Large intestine (tissue), 3 donors: ENCODE measurements around the gene GFPT2. TPM values are rescaled to one million over a fixed set of nuclear protein-coding genes. Genes with fewer than 3 reads are reported as not detected.

Experiments
- DNase-seq, 2 donors: peaks; one replicate each; pipeline versions ENCODE4 v3.0.0 to v3.0.0-alpha.2; 2013
- H3K27ac ChIP-seq: one replicate; pipeline ENCODE4 v1.5.1; 2013; ENCODE audit warnings: low read length
- H3K27me3 ChIP-seq: 2 replicates; pipeline ENCODE4 v1.6.1; 2013; ENCODE audit warnings: low read length; ENCODE audit not compliant: control insufficient read depth, insufficient read depth
- H3K36me3 ChIP-seq: 2 replicates; pipeline ENCODE4 v1.6.1; 2013; ENCODE audit warnings: low read length; ENCODE audit not compliant: control insufficient read depth, insufficient read depth
- H3K4me1 ChIP-seq: one replicate; pipeline ENCODE4 v1.6.1; 2013; ENCODE audit warnings: low read length; ENCODE audit not compliant: control insufficient read depth, insufficient read depth
- H3K4me3 ChIP-seq: one replicate; pipeline ENCODE4 v1.5.1; 2013; ENCODE audit warnings: low read length
- H3K9me3 ChIP-seq: one replicate; pipeline ENCODE4 v1.6.1; 2013; ENCODE audit warnings: mild to moderate bottlenecking, low read depth, low read length, moderate library complexity; ENCODE audit not compliant: control insufficient read depth
- WGBS: methylation state at CpG from one replicate; pipeline ENCODE4 v1.1.5; 2013; ENCODE audit warnings: low lambda C conversion rate; ENCODE audit not compliant: insufficient coverage; 5-methylcytosine and 5-hydroxymethylcytosine counted together
- polyA plus RNA-seq: library from polyadenylated mRNA; unstranded; fragments of 120-200 nt; gene quantifications from one replicate; pipeline ENCODE4 v1.2.1, GENCODE V29; 2013

GFPT2 gene
- polyA plus RNA-seq, 1 donor: 5.8 TPM

DNA sequence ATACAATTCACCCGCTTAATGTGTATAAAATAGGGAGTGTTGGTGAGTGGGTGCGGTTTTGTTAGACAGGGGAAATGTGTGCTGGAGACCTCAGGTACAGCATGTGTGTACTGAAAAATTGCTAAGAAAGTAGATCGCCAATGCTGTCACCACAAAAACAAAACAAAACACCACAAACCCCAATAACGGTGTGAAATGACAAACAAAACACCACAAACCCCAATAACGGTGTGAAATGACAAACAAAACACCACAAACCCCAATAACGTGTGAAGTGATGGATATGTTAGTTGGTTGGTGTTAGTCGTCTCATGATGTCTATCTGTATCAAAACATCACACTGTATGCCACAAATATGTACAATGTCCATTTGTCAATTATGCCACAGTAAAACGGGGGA is 14.2 kb upstream of the GFPT2 start:
- DNase-seq: no peak
- WGBS: no CpG with 5 or more reads among the region's 8 CpGs

DNA sequence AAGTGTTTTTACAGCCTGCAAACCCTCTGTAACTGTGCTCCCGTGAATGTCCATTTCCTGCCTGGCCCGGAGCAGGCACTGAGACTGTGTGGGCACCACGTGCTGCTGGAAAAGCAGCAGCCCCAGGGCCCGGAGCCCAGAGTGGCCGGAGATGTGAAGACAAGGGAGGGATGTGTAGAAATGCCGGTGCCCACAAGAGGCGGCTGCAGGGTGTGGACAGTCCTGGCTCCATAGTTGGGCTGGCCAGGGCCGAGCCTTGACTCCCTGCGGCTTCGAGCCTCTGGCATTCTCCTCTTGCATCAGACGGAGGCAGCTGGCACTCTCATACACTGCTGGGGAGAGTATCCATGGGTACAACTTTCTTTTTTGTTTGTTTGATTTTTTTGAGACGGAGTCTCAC is 13.2 kb upstream of the GFPT2 start:
- WGBS: no CpG with 5 or more reads among the region's 12 CpGs
- DNase-seq: no peak
- H3K36me3 ChIP-seq: no peaks in the 10 kb centered on the region
- H3K27me3 ChIP-seq: no peaks in the 10 kb centered on the region
- H3K27ac ChIP-seq: no peak overlapping the region
- H3K4me3 ChIP-seq: no peak overlapping the region
- H3K4me1 ChIP-seq: no peaks in the 10 kb centered on the region
- H3K9me3 ChIP-seq: no peaks in the 10 kb centered on the region

More for the DNA sequence above, 14.2 kb upstream of the GFPT2 start:
- no peaks in the 10 kb centered on the region for H3K4me1 ChIP-seq
- H3K4me3 ChIP-seq: no peak overlapping the region
- no peak overlapping the region for H3K27ac ChIP-seq
- H3K36me3 ChIP-seq: no peaks in the 10 kb centered on the region
- no peaks in the 10 kb centered on the region for H3K9me3 ChIP-seq
- no peaks in the 10 kb centered on the region for H3K27me3 ChIP-seq

DNA sequence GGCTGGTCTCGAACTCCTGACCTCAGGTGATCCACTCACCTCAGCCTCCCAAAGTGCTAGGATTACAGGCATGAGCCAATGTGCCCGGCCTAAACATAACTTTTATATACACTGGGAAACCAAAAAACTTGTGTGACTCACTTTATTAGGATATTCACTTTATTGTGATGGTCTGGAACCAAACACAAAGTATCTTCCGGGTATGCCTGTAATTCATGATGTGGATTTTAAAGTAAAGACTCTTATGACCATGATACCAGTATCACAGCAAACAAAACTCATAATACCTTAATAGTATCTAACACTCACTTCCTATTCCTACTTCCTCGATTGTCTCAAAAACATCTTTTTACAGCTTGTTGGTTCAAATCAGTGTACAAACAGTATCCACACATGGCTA is 12.7 kb upstream of the GFPT2 start:
- no CpG with 5 or more reads among the region's 4 CpGs for WGBS

DNA sequence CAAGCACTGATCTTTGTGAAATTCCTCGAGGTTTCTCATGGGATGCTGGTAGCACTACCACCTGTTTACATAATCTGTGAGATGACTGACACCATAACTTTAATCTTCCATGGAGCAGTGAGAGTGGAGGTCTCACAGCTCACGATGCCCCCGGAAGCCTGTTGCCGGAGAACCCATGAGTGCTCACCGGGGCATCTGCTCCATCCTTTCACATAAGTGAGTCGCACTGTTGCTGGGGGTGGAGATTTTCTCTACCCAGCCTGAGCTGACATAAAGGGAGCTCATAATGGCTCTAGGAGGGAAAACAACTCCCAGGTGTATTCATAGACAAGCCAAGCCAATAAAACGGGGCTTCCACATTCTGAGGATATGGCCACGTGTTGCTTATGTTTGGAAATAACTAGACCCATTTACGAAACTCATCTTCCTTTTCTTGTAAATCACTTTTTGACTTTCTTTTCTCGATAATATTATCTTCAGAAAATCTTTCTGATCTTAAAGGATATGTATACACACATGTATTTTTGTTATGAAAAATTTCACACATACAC is 11.2 kb upstream of the GFPT2 start:
- Histone ChIP-seq H3K27me3 (no peaks in the 10 kb centered on the region), H3K9me3 (no peaks in the 10 kb centered on the region), H3K4me1 (no peaks in the 10 kb centered on the region), H3K4me3 (no peak overlapping the region), H3K27ac (no peak overlapping the region), H3K36me3 (no peaks in the 10 kb centered on the region)
- 83% methylated on average over 4 of the region's 10 CpGs for WGBS
- DNase-seq: no peak

More for the DNA sequence above, 12.7 kb upstream of the GFPT2 start:
- DNase-seq: no peak
- no peaks in the 10 kb centered on the region for H3K27me3 ChIP-seq
- H3K9me3 ChIP-seq: no peaks in the 10 kb centered on the region
- H3K4me3 ChIP-seq: no peak overlapping the region
- H3K36me3 ChIP-seq: no peaks in the 10 kb centered on the region
- no peaks in the 10 kb centered on the region for H3K4me1 ChIP-seq
- H3K27ac ChIP-seq: no peak overlapping the region

DNA sequence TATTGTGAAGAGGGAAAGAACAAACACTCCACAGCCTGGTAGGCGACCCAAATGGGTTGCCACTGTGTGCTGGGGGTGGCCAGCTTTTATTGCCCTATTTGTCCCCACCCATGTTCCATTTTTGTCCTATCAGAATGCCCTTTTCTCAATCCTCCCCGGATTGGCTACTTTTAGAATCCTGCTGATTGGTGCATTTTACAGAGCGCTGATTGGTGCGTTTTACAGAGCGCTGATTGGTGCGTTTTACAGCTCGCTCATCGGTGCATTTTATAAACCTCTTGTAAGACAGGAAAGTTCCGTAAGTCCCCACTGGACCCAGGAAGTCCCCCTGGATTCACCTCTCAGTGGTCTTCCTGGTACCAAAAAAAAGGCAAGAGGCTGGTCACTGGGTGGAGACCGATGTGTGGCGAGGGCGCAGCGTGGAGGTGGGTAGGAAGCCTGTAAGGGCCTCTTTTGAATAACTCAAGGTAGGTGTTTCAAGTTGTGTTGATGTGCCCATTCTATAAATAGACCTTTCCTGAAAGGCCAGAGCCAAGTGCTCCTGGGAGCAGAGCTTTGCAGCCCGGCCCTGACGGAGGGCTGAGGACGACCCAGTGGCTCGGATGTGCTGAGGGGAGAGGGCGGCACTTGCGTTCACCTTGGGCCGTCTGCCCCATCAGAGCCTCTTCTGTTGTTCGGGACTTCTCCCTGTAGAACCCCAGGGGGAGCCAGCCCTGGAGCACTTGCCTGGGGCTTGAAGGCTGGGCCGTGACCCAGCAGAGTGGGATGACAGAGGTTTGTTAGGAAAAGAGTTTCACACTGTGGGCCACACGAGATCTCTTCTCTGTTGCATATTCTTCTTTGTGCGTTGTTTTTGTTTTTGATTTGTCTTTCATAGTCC is 7.2 kb upstream of the GFPT2 start:
- WGBS: no CpG with 5 or more reads among the region's 24 CpGs
- Histone ChIP-seq H3K27ac (no peak overlapping the region), H3K4me3 (no peak overlapping the region), H3K4me1 (no peaks in the 10 kb centered on the region), H3K27me3 (peaks cover 14% of the 10 kb centered on the region), H3K9me3 (no peaks in the 10 kb centered on the region), H3K36me3 (no peaks in the 10 kb centered on the region)
- no peak for DNase-seq

DNA sequence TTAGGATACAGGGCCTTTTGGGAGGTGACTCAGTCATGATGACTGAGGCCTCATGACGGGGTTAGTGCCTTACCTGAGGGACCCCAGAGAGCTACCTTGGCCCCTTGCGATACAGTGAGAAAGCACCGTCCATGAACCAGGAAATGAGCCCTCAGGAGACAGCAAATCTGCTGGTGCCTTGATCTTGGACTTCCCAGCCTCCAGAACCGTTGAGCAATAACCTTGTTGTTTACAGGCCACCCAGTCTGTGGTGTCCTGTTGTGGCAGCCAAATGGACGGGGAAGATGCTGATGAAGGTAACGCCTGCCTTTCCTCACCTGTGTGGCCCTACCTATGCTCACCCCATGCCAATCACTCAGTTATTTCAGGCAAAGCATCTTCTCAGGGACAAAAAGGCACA is 5.6 kb upstream of the GFPT2 start:
- H3K9me3 ChIP-seq: no peaks in the 10 kb centered on the region
- no CpG with 5 or more reads among the region's 6 CpGs for WGBS
- H3K27me3 ChIP-seq: peaks cover 30% of the 10 kb centered on the region
- H3K36me3 ChIP-seq: no peaks in the 10 kb centered on the region
- no peak overlapping the region for H3K4me3 ChIP-seq
- no peak overlapping the region for H3K27ac ChIP-seq
- no peak for DNase-seq
- peaks cover 5% of the 10 kb centered on the region for H3K4me1 ChIP-seq

DNA sequence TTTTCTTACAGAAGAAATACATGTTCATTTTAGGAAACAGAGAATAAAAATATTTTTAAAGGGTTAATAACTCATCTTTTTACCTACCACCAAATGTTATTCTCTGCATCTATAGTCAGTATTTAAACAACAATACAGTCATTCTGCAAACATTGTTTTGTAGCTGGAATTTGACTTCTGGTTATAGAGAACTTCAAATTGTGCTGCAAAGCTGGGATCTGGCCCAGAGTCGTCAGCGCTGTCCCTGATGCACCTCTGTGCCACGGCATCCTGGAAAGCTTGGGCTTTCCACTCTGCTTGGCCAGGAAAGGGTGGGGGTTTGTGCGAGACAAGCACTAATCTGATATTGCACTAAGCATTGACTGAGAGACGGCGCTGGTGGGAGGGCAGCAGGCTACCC is 5.0 kb upstream of the GFPT2 start:
- Histone ChIP-seq H3K27ac (no peak overlapping the region), H3K36me3 (no peaks in the 10 kb centered on the region), H3K4me1 (peaks cover 5% of the 10 kb centered on the region), H3K27me3 (peaks cover 35% of the 10 kb centered on the region), H3K9me3 (no peaks in the 10 kb centered on the region), H3K4me3 (no peak overlapping the region)
- DNase-seq: no peak
- no CpG with 5 or more reads among the region's 6 CpGs for WGBS

DNA sequence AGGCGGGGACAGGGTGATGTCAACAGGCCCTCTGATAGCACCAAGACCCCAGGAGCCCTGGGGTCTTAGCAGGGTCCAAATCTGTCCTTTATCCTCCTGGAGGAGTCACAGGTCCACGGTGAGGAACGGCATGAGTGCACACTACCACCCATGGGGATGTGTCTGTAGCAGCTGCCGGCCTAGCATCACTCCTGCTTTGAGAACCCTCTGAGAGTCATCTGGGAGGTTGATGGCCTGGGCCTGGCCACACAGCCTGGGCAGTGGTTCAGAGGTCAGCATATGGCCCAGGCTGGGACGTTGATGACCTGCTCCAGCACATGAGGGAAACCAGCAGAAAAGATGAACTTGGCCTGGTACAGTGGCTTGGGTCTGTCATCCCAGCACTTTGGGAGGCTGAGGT is 1.8 kb upstream of the GFPT2 start:
- no peak for DNase-seq
- H3K27me3 ChIP-seq: peaks cover 63% of the 10 kb centered on the region
- H3K4me1 ChIP-seq: peaks cover 5% of the 10 kb centered on the region
- no peaks in the 10 kb centered on the region for H3K9me3 ChIP-seq
- WGBS: no CpG with 5 or more reads among the region's 5 CpGs
- no peak overlapping the region for H3K4me3 ChIP-seq
- H3K36me3 ChIP-seq: no peaks in the 10 kb centered on the region
- H3K27ac ChIP-seq: no peak overlapping the region

DNA sequence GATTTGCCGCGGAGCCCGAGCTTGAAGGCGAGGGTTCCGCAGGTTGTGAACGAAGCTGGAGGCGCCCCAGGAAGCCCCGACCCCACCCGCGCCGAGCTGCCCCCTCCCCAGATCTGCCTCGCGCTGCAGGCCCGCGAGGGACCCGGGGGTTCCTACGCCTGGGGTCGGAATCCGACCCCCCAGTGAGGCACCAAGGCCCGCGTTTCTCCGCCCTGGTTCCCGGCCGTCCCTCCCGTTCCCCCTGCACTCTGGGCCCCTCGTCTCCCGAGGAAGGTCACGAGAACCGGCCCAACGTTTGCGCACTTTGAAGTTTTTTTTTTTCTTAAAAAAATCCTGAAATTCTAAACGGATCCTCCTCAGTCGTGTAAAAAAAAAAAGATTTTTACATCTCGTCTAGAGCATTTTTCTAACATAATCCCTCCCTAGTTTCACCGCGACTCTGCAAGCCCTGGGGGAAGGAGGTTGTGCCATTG is 880 bp upstream of the GFPT2 start:
- 0% methylated on average over 3 of the region's 36 CpGs for WGBS
- H3K9me3 ChIP-seq: no peaks in the 10 kb centered on the region
- peaks cover 65% of the 10 kb centered on the region for H3K27me3 ChIP-seq
- H3K36me3 ChIP-seq: no peaks in the 10 kb centered on the region
- H3K4me3 ChIP-seq: peak overlapping the region; percentile 55
- H3K4me1 ChIP-seq: peaks cover 5% of the 10 kb centered on the region
- no peak for DNase-seq
- H3K27ac ChIP-seq: no peak overlapping the region

DNA sequence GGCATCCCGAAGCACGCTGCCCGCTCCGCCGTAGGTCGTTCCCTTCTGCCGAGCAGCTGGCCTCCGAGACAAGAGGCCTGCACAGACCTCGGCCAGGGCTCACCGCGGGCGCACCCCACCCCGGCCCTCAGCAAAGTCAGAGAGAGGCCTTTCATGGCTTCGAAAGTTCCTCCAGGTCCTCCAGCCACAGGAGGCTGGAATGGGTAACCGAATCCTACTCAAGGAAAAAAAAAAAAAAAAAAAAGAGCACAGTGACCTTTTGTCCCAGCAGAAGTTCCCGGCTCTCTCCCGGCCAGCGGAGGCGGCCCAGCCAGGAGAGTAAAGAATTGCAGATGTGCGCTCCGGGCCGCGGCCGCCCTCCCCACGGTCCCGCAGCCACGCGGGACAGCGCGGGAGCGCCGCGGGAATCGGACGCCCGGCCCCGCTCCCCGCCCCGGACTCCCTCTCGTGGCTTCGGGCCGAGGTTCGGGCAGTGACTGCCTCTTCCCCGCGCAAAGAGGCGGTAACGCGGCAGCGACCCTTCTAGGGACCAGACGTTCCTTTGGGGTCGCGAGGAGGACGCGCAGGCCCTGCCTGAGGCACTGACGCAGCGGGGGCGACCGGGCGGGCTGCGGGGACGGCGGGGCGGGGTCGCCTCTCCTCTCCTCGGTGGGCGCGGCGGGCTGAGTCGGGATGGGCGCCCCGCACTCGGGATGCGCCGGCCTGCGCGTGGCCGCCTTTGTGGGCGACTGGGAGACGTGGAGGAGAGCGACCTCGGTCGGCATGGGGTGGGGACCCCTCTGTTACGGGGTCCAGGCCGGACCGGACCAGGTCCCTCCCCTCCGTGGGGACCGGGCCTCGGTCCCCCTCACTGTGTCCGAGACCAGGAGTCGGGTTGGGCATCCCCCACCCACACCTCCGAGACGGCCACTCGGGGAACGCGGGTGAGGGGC is 754 bp downstream of the GFPT2 start:
- peaks cover 5% of the 10 kb centered on the region for H3K4me1 ChIP-seq
- no peaks in the 10 kb centered on the region for H3K9me3 ChIP-seq
- no CpG with 5 or more reads among the region's 95 CpGs for WGBS
- DNase-seq: peak in 1 of 2 donors; percentile 22
- no peak overlapping the region for H3K27ac ChIP-seq
- no peaks in the 10 kb centered on the region for H3K36me3 ChIP-seq
- H3K4me3 ChIP-seq: peak overlapping the region; percentile 30
- H3K27me3 ChIP-seq: peaks cover 65% of the 10 kb centered on the region
